ENCODE results near the gene SLC12A9.

SLC12A9 gene

DNA sequence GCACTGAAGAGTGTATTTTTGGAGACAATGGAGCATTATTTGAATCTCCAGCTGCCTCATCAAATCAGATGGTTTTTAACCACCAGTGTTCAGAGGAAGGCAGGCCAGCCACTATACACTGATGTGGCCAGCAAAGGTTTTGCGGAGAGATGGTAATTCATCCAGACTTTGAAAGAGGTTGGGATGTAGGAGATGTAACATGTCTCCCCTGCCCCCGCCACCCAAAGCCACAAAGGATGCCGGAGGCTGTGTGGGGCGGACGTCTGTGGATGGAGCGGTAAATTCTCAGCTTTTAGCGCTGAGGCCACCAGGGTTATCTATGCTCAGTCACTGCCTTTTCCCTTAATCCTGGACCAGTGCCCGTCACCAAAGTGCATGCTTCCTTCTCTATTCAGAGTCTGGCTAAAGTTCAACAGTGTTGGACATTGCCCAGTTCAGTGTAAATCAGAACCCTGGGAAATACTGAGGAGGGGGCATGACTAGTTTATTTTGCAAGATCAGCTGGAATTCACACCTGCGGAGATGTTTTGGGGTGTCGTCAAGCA lies 11.0 kb downstream of the SLC12A9 start:
- DNase-seq = no peak

DNA sequence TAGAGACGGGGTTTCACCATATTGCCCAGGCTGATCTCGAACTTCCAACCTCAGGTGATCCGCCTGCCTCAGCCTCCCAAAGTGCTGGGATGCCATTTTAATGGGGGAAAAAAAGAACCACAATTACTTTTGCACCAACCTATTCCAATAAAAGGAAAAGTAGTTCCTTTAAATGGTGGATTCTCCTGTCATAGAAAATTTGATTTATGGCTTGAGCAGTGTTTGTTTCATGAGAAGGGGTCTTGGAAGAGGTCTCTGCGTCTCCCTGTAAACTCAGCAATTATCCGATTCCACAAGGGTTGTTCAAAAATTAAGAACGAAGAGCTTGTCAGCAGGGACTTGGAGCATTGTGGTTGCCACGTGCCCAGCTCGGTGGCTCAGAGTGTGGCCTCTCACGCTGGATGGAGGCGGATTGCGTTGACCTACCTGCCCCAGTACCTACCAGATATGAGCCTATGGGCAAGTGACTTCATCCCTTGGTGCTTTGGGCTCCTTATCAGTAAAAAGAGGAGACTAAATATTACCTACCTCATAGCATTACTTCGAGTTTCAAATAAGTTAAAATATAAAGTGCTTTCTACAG lies 11.8 kb downstream of the SLC12A9 start:
- DNase-seq = no peak

DNA sequence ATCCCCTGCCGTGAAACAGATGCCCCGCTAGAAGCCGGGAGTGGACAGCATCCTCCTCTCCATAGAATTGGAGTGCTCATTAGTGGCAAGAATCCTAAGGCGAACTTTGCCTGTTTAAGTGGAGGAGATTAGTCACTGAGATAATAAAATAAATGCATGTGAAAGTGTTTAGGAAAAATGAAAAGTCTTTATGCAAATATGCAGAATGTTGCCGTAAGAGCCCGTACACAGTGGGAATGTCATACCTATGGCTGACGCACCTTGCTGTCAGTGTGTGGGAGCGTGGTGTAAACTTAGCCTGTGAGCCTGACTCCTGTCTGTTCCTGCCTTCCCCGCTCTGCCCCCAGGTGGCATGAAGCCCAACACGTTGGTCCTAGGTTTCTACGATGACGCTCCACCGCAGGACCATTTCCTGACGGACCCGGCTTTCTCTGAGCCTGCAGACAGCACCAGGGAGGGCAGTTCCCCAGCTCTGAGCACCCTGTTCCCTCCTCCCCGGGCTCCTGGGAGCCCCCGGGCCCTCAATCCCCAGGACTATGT lies 12.9 kb downstream of the SLC12A9 start:
- no peak for DNase-seq

GRCh38 chr7:100865938-100866728 lies 13.6 kb downstream of the SLC12A9 start:
- no peak for DNase-seq

DNA sequence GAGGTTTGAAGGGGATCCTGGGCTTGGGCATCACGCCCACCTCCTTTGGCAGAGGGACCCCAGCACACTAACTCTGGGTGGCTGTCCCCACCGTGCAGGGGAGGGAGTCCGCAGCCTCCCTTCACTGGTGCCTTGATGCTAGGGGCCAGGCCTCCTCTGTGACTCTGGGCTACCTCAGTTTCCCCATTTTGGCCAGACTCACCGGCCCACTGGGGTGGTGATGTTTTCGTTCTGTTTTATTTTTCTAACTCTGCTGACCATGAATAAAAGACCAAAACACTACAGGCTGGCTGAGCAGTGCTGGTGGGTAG lies 14.2 kb downstream of the SLC12A9 start:
- DNase-seq = no peak

DNA sequence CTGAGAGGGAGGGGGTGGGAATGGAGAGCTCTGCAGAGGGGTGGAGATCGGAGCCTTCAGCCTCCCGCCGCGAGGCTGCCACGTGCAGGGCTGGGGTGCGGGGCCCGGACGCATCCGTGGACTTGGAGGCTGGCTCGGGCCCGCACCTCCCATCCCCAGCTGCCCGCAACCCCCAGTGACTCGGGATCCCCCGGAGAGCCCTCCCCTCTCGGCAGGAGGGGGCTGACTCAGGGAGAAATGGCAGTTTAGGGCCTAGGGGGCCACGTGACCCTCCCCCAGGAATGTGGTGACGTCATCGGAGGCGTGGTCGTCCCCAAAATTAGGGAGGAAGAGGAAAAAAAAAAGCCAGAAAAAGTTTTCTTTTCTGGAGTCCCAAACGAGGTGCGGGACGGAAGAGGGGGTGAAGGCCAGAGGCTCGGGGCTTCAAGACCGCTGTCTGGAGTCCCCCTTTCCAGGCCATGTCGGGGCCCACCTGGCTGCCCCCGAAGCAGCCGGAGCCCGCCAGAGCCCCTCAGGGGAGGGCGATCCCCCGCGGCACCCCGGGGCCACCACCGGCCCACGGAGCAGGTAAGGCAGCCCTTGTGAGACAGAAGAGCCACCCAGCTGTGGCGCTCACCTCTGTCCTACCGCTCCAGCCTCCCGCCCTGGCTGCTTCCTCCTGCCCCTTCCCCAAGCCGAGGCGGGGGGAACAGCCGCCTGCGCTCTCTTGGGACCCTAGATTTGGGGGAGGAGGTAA lies 14.7 kb downstream of the SLC12A9 start, which contains the start of gene TRIP6:
Gene TRIP6 (plus strand): TSS at position 348 of the 736 bp plus-strand sequence. CDS start 111 bp downstream, at position 459.
- DNase-seq = peak; percentile 53

- DNase-seq = no peak
Measured at GRCh38 chr7:100867776-100868485, 15.4 kb downstream of the SLC12A9 start.

GRCh38 chr7:100873599-100874299 lies 21.2 kb downstream of the SLC12A9 start:
- no peak for DNase-seq

DNA sequence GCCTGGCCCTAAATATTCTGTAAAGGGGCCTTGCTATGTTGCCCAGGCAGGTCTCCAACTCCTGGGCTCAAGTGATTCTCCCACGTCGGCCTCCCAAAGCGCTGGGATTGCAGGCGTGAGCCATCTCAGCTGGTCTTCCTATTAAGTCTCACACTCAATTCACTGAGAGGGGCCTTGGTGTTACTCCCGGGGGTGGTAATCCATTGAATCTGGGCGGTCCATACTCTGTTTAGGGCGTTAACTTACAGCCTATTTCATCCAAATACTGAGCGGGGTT lies 21.7 kb downstream of the SLC12A9 start:
- no peak for DNase-seq

DNA sequence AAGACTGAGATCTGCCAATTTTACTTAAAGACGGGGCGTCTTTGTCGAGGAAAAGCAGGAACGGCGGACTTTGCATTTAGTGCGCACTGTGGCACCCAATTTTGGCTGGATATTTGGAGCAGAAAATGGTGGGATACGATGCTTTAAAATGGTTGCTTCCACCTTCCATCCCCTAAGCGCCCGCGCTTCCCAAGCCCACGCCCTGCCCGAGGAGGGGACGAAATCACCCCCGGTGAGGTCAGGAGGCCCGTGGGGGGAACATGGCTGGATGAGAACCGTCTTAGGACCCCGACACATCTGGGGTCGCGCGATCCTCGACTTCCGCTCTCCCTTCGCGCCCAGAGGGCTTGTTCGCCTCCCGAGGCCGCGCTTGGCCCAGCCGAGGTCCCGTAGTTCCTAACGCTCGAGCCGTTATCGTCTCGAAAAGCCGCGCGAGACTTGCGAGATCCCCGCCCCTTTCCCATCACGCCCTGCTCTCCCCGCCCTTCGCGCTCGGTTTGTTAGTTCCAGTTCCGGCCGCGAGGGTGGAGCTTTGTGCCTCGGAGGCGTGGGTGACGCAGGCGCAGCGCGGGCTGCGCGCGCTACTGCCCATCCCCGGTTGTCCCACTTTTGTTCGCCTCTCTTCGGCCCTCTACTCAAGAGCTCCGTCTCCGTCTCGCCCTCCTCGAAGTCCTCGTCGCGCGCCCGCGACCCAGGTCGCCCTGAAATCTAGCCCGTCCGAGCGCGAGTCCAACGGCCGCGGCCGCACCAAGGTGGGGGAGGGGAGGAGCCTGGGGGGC lies 22.3 kb downstream of the SLC12A9 start, which contains the start of gene SRRT:
Gene SRRT (plus strand): TSS at position 527 of the 779 bp plus-strand sequence. CDS start 488 bp downstream, outside the sequence.
- peak; percentile 99 for DNase-seq

- DNase-seq = peak; percentile 62
Measured at GRCh38 chr7:100875356-100875751, 22.8 kb downstream of the SLC12A9 start.

GRCh38 chr7:100878013-100878412 lies 25.5 kb downstream of the SLC12A9 start:
- no peak for DNase-seq

DNA sequence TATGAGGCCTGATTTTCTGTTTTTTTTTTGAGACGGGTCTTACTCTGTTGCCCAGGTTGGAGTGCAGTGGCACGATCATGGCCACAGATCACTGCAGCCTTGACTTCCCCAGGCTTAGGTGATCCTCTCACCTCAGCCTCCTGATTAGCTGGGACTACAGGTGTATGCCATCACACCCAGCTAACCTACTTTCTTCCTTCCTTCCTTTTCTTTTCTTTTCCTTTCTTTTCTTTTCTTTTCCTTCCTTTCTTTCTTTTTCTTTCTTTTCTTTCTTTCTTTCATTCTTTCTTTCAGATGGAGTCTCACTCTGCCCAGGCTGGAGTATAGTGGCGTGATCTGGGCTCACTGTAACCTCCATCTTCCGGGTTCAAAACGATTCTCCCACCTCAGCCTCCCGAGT lies 26.2 kb downstream of the SLC12A9 start:
- no peak for DNase-seq

DNA sequence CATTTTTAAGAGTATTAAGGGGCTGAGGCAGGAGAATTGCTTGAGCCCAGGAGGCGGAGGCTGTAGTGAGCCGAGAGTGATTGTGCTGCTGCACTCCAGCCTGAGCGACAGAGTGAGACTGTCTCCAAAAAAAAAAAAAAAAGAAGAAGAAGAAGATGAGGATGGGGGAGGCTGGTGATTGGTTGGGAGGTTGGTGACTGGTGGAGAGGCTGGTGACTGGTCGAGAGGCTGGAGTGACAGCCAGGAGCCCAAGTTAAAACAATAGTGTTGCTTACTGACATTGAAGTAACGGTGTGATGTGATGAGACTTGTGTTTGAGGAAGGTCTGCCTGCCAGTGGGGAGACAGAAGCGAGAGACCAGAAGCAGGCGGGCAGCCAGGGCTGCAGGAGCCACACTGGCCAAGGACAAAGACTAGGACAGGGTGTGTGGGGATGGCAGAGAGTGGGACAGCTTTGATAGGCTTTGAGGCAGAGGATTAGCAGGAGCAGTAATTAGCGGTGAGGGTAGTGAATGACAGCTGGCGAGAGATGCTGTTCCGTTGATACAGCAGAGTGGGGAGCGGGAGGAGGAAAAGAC lies 27.3 kb downstream of the SLC12A9 start:
- DNase-seq = no peak

DNA sequence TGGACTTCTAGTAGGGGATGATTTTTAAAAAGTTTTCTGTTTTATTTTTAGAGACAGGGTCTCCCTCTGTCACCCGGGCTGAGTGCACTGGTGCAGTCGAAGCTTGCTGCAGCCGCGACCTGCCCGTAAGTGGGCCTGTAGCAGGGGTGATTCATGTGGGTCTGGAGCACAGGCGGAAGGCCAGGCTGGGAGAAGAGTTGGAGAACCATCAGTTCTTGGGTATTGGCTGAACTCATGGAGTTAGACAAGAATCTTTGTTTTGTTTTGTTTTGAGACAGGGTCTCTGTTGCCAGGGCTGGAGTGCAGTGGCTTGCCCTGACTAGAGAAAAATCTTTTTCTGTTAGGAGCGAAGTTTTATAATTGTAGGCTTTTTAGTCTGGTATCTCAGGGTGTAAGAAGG lies 28.1 kb downstream of the SLC12A9 start:
- DNase-seq = no peak

DNA sequence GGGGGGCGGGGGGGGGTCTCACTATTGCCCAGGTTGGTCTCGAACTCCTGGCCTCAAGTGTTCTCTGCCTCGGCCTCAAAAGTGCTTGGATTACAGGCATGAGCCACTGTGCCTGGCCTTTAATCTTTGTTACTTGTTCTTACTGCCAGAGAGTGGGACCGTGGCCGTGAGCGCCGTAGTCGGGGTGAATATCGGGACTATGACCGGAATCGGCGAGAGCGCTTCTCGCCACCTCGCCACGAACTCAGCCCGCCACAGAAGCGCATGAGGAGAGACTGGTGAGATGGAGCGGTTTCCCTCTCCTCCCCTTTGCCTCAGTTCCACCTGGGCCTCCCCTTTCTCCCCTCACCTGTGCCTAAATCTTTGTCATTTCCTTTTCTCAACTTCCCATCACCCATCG lies 28.6 kb downstream of the SLC12A9 start:
- no peak for DNase-seq

GRCh38 chr7:100882201-100882600 lies 29.7 kb downstream of the SLC12A9 start:
- no peak for DNase-seq

DNA sequence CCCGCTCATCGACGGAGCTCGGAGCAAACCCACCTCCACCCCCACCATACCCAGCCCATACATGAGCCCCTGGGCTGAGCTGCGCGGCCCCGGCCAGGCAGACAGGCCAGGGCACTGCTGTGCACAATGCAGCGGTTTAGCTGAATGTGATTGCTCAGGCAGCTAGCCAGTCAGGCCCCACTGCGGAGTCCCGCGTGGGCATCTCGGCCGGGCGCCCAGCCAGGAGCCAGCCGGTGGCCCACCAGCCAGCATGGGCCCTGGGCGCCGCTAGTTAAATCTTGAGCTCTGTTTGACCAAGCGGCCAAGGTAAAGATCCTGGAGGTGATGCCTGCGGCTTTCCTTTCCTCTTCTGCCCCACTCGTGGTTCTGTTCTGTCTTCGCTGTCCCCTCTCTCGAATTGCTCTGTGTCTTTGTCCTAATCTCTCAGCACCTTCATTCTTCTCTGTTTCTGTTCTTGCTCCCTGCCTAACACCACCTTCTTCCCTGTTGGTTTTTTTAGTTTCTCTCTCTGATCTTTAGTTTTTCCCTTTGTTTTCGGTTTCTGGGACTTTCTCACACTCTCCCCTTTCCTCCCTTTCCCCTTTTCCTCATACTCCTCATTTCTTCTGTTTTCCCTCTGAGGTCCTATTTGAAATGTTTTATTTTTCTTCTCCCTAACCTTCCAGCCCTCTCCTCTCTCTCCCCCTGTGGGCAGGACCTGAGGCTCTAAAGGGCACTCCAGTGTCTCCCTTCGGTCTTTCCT lies 30.4 kb downstream of the SLC12A9 start:
- DNase-seq = no peak

GRCh38 chr7:100884736-100885439 lies 32.4 kb downstream of the SLC12A9 start:
- no peak for DNase-seq
